Spleen (tissue), 7 donors: ENCODE data around the gene CDC25A.

Experiments
- CTCF ChIP-seq, 11 experiments: fragments of 200-600 bp in 7 of 11; fragments of 450-650 bp in 4 of 11; sonication (generic) in 4 of 11; IDR thresholded peaks in 8 of 11; conservative IDR thresholded peaks in 3 of 11; 1 replicate in 7 of 11; 2 replicates in 4 of 11; pipeline versions ENCODE4 v1.4.0 to v1.8.0; 2016 to 2021; ENCODE audit warnings: antibody characterized with exemption in 11 of 11, inconsistent platforms in 4 of 11, mild to moderate bottlenecking in 1 of 11
- POLR2A ChIP-seq, 3 donors: fragments of 450-650 bp; IDR thresholded peaks; one replicate each; pipeline ENCODE4 v1.5.1; 2017; ENCODE audit warnings: antibody characterized with exemption in 3 of 3, mild to moderate bottlenecking in 1 of 3
- POLR2AphosphoS5 ChIP-seq, 3 donors: sonication (generic); formaldehyde crosslinking; IDR thresholded peaks; one replicate each; pipeline ENCODE4 v1.5.1; 2017; ENCODE audit warnings: antibody characterized with exemption in 3 of 3
- donor health status: DM: no; HTN: no; CAD: no; lungs with moderate emphysema.
- donor health status: DM: no; HTN: no; CAD: no.
- donor health status: DM: no; HTN: no; CAD: no.

GRCh38 chr3:48125886-48126622 is 62.2 kb downstream of the CDC25A start:
- TF ChIP-seq CTCF (IDR thresholded peaks at IDR 0.05 in 8 of 11, conservative IDR thresholded peaks at IDR 0.05 in 3 of 11) (no peak), POLR2AphosphoS5 (IDR thresholded peaks at IDR 0.05) (no peak), POLR2A (IDR thresholded peaks at IDR 0.05) (no peak)
